Measurements from ENCODE around the gene CARD18.

DNA sequence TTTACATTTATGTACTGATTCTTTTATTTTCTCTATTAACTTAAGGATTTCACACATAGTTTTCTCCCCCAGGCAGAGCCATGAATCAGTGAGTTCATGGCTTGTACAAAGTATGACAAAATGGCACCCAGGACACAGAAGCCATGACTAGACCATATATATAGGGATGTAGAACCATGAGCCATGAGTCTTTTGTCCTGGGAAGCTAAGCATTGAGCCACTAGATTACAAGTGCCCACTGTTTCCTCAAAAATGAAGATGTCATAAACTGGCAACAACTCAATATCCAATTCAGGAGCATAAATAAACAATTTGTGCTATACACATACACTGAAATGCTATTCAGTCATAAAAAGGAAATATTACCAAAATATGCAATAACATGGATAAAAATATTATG, 36.2 kb downstream of the CARD18 start:
- TF ChIP-seq POLR2A (IDR thresholded peaks at IDR 0.05): no peak
- TF ChIP-seq, protein P1, sequence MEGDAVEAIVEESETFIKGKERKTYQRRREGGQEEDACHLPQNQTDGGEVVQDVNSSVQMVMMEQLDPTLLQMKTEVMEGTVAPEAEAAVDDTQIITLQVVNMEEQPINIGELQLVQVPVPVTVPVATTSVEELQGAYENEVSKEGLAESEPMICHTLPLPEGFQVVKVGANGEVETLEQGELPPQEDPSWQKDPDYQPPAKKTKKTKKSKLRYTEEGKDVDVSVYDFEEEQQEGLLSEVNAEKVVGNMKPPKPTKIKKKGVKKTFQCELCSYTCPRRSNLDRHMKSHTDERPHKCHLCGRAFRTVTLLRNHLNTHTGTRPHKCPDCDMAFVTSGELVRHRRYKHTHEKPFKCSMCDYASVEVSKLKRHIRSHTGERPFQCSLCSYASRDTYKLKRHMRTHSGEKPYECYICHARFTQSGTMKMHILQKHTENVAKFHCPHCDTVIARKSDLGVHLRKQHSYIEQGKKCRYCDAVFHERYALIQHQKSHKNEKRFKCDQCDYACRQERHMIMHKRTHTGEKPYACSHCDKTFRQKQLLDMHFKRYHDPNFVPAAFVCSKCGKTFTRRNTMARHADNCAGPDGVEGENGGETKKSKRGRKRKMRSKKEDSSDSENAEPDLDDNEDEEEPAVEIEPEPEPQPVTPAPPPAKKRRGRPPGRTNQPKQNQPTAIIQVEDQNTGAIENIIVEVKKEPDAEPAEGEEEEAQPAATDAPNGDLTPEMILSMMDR (IDR thresholded peaks at IDR 0.05): no peak
